Heart right ventricle (tissue), 16 donors: ENCODE measurements around the gene GADL1. TPM values are rescaled to one million over a fixed set of nuclear protein-coding genes. Genes with fewer than 3 reads are reported as not detected.

Experiments used
- ATAC-seq, 8 donors: fragments of 200-7000 bp; cut with Tn5 transposase; one replicate each; pipeline ENCODE4 v1.9.1; 2020; ENCODE audit warnings: mild to moderate bottlenecking in 8 of 8, moderate library complexity in 8 of 8, moderate number of reproducible peaks in 1 of 8
- DNase-seq, 2 donors: peaks; one replicate each; pipeline ENCODE4 v3.0.0-alpha.2; 2020
- H3K27ac ChIP-seq, 10 donors: fragments of 200-600 bp; sonication (generic) in 2 of 10; one replicate each; pipeline versions ENCODE4 v1.5.0 to v1.8.0; 2020 to 2022; ENCODE audit warnings: mild to moderate bottlenecking in 3 of 10
- H3K27me3 ChIP-seq, 7 donors: fragments of 200-600 bp; one replicate each; pipeline ENCODE4 v1.8.0; 2021 to 2022; ENCODE audit warnings: mild to moderate bottlenecking in 2 of 7
- H3K36me3 ChIP-seq, 9 donors: fragments of 200-600 bp; sonication (generic) in 1 of 9; one replicate each; pipeline versions ENCODE4 v1.5.0 to v1.8.0; 2020 to 2022; ENCODE audit warnings: mild to moderate bottlenecking in 2 of 9
- H3K4me1 ChIP-seq, 9 donors: fragments of 200-600 bp; sonication (generic) in 1 of 9; one replicate each; pipeline versions ENCODE4 v1.5.0 to v1.8.0; 2020 to 2022; ENCODE audit warnings: mild to moderate bottlenecking in 4 of 9
- H3K4me3 ChIP-seq, 10 donors: fragments of 200-600 bp; sonication (generic) in 2 of 10; one replicate each; pipeline versions ENCODE4 v1.5.0 to v1.8.0; 2020 to 2022; ENCODE audit warnings: mild to moderate bottlenecking in 7 of 10, moderate library complexity in 2 of 10
- H3K9me3 ChIP-seq, 11 donors: fragments of 200-600 bp in 10 of 11; sonication (generic) in 2 of 11; one replicate each; pipeline versions ENCODE4 v1.5.0 to v1.8.0; 2013 to 2022; ENCODE audit warnings: mild to moderate bottlenecking in 2 of 11, control low read depth in 1 of 11, moderate library complexity in 1 of 11
- CTCF ChIP-seq, 9 donors: fragments of 200-600 bp; sonication (generic) in 2 of 9; IDR thresholded peaks; one replicate each; pipeline versions ENCODE4 v1.5.0 to v1.8.0; 2021 to 2022; ENCODE audit warnings: antibody characterized with exemption in 9 of 9, mild to moderate bottlenecking in 5 of 9, moderate library complexity in 1 of 9
- WGBS, 2 donors: extraction: QIAGEN DNeasy Blood & Tissue Kit; methylation state at CpG; one replicate each; pipeline ENCODE4 v1.1.7; 2013; ENCODE audit warnings: inconsistent platforms in 1 of 2; 5-methylcytosine and 5-hydroxymethylcytosine counted together
- intact Hi-C, 10 donors: fragments of 100-400 bp; cut with DNase I; formaldehyde crosslinking; loops; one replicate each; pipeline versions ENCODE4 v1.11.1 to v1.14.2; 2022
- polyA plus RNA-seq, 2 donors: library from polyadenylated mRNA; stranded (reverse); fragments of 200-250 nt; gene quantifications; one replicate each; pipeline ENCODE4 v1.2.3, GENCODE V29; 2013
- total RNA-seq, 10 donors: library from RNA; stranded (reverse); fragmentation: NEBNext Ultra II Directional in 3 of 10; extraction: Animal tissue kit (Norgen Biotek cat#: 25700) in 3 of 10; gene quantifications; one replicate each; pipeline versions ENCODE4 v1.2.1 to v1.2.4, GENCODE V29; 2021 to 2023
- donor health status: Arrhythmogenic right ventricular cardiomyopathy.
- donor health status: ischemic (EF 13 %, LVEDD 7.1; RV severe dilation, severe dysfunction).
- donor health status: healthy with polysubstance abuse.
- donor health status: DM: no; HTN: yes; CAD: no.
- donor health status: DM: no; HTN: no; CAD: no.
- donor health status: ischemic (EF 25% LVEDD 6.9; RV normal size, moderate dysfunction).
- donor health status: ischemic (EF 25% LVEDD 5.7; RV mildly dilated, moderate dysfunction).
- donor health status: healthy.
- donor health status: DM: yes; HTN: yes; CAD: no.
- donor health status: Ischemic cardiomyopathy.
- donor health status: ischemic (EF 35%, LVEDD 5.7; RV mildly dilated, moderate dysfunction).
- donor health status: nonischemic (EF 11% LVEDD 7.7; RV severe dilation, severe dysfunction).
- donor health status: DM: yes; HTN: yes; CAD: no.
- donor health status: PGD.
- donor health status: ischemic (EF 29% LVEDD 5.4; RV normal size, mild dysfunction).
- donor health status: nonischemic (EF 23%, LVEDD 6.1; RV moderate dilation, normal function).

GADL1 gene
- total and polyA plus RNA-seq, 12 donors: 0.12 to 1.6 (median 0.40) TPM; not detected in 4

DNA sequence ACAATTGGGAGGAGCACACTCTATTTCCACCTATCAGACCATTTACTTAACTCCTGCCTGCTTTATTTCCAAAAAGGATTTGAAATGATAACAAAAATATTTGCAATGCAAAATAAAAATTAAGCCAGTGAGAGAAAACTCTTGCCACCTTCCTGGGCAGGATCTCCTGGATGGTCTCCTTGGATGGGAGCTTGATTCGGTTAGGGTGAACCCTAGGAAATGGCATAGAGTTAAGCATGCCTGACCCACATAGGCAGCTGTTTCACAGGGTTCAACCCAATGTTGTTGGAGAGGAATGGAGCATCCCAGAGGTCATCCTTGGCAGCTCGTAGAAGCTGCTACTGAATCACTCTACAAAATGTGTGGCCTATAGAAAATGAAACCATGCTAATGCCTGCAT lies 204.3 kb downstream of the GADL1 start:
- ATAC-seq: no peak
- no peak for DNase-seq
- intact Hi-C loops: loop anchor here (5.0 to 10.0 kb wide), 16 partner anchors 83 to 645 kb away; partner anchors contain the start of gene TGFBR2 (in 2 of the 10)
- H3K4me3 ChIP-seq: no peak overlapping the region
- H3K27ac ChIP-seq: peak overlapping the region in 7 of 10 donors; percentile 3 to 83 (median 64)
- no peak for TF ChIP-seq CTCF (IDR thresholded peaks at IDR 0.05)
- 82 to 87% methylated on average over 2 of the region's 2 CpGs for WGBS, 2 donors
- peaks cover 0 to 100% (median 6%) of the 10 kb centered on the region in 9 donors for H3K36me3 ChIP-seq
- peaks cover 16 to 98% (median 82%) of the 10 kb centered on the region in 9 donors for H3K4me1 ChIP-seq
- no peaks in the 10 kb centered on the region for H3K9me3 ChIP-seq
- H3K27me3 ChIP-seq: no peaks in the 10 kb centered on the region

GRCh38 chr3:30688776-30689641 lies 205.5 kb downstream of the GADL1 start:
- H3K4me3 ChIP-seq: no peak overlapping the region
- no peak for TF ChIP-seq CTCF (IDR thresholded peaks at IDR 0.05)
- H3K4me1 ChIP-seq: peaks cover 16 to 100% (median 94%) of the 10 kb centered on the region in 9 donors
- H3K36me3 ChIP-seq: peaks cover 0 to 100% (median 6%) of the 10 kb centered on the region in 9 donors
- intact Hi-C loops: loop anchor here in 6 of 10 donors (5.0 to 10.0 kb wide), 6 partner anchors 74 to 577 kb away; no protein-coding TSS in a partner anchor
- ATAC-seq (peak in 6 of 8 donors; percentile 13 to 39 (median 25)), DNase-seq (peak in 1 of 2 donors; percentile 34)
- H3K9me3 ChIP-seq: no peaks in the 10 kb centered on the region
- peak overlapping the region; percentile 16 to 83 (median 70) for H3K27ac ChIP-seq
- 35 to 38% methylated on average over 10 of the region's 10 CpGs for WGBS, 2 donors
- no peaks in the 10 kb centered on the region for H3K27me3 ChIP-seq

DNA sequence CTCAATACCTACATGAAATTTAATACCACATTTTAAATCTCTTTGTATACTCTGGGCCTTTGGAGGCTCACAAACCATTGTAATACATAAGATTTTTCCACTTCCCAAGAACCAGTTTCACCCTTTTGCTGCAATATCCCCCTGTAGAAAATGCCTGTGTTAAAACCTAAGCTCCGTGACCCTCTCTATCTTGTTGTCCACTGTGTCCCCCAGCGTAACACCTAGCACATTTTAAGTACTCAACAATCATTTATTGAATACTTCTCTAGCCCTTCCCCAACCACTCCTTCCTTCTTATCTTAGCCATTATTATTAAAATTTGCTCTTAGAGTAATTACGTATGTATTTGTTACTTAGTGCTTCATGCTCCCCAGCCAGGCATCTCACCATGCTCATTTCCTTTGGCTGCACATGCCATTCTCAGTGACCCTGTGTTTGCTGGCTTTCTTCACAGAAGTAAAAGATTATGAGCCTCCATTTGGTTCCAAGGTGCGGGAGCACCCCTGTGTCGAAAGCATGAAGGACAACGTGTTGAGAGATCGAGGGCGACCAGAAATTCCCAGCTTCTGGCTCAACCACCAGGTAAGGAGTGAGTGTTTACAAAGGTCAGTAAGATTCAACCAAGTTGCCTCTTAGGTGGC lies 206.4 kb downstream of the GADL1 start:
- peaks cover 16 to 100% (median 95%) of the 10 kb centered on the region in 9 donors for H3K4me1 ChIP-seq
- DNase-seq (no peak), ATAC-seq (peak in 1 of 8 donors; percentile 15)
- peak overlapping the region in 9 of 10 donors; percentile 45 to 83 (median 73) for H3K27ac ChIP-seq
- H3K27me3 ChIP-seq: no peaks in the 10 kb centered on the region
- no peak overlapping the region for H3K4me3 ChIP-seq
- intact Hi-C loops: loop anchor here in 6 of 10 donors (5.0 to 10.0 kb wide), 6 partner anchors 73 to 576 kb away; no protein-coding TSS in a partner anchor
- H3K36me3 ChIP-seq: peaks cover 0 to 99% (median 5%) of the 10 kb centered on the region in 9 donors
- WGBS, 2 donors: 59 to 74% methylated on average over 8 of the region's 8 CpGs
- TF ChIP-seq CTCF (IDR thresholded peaks at IDR 0.05): no peak
- H3K9me3 ChIP-seq: no peaks in the 10 kb centered on the region

GRCh38 chr3:30686799-30687198 lies 207.7 kb downstream of the GADL1 start:
- 55 to 56% methylated on average over 2 of the region's 2 CpGs for WGBS, 2 donors
- no peaks in the 10 kb centered on the region for H3K27me3 ChIP-seq
- intact Hi-C loops: loop anchor here in 6 of 10 donors (5.0 to 10.0 kb wide), 6 partner anchors 72 to 574 kb away; no protein-coding TSS in a partner anchor
- DNase-seq: no peak
- H3K4me3 ChIP-seq: no peak overlapping the region
- no peak for TF ChIP-seq CTCF (IDR thresholded peaks at IDR 0.05)
- H3K27ac ChIP-seq: peak overlapping the region in 1 of 10 donors; percentile 83
- H3K36me3 ChIP-seq: peaks cover 0 to 95% (median 4%) of the 10 kb centered on the region in 9 donors
- peaks cover 21 to 100% (median 96%) of the 10 kb centered on the region in 9 donors for H3K4me1 ChIP-seq
- no peak for ATAC-seq
- no peaks in the 10 kb centered on the region for H3K9me3 ChIP-seq
